IPS-18a (cell line): ENCODE measurements around the gene USF2.
"Not testable (repeated sequence)": the region's sequence is repeated elsewhere in the genome, so short reads cannot be mapped to it uniquely, and the experiment has no call there.

Experiments used
- H3K27ac ChIP-seq: one replicate; pipeline ENCODE4 v1.5.1; 2013; ENCODE audit warnings: low read length
- H3K27me3 ChIP-seq: one replicate; pipeline ENCODE4 v1.6.1; 2013; ENCODE audit warnings: mild to moderate bottlenecking, low read length; ENCODE audit not compliant: control insufficient read depth, insufficient read depth
- H3K36me3 ChIP-seq: one replicate; pipeline ENCODE4 v1.6.1; 2013; ENCODE audit warnings: low read depth, low read length; ENCODE audit not compliant: control insufficient read depth
- H3K4me1 ChIP-seq: one replicate; pipeline ENCODE4 v1.6.1; 2013; ENCODE audit warnings: low read depth, low read length; ENCODE audit not compliant: control insufficient read depth
- H3K4me3 ChIP-seq: one replicate; pipeline ENCODE4 v1.5.1; 2013; ENCODE audit warnings: low read length
- H3K9ac ChIP-seq: one replicate; pipeline ENCODE4 v1.6.1; 2013; ENCODE audit warnings: mild to moderate bottlenecking, low read length, moderate library complexity
- H3K9me3 ChIP-seq: one replicate; pipeline ENCODE4 v1.6.1; 2013; ENCODE audit warnings: low read depth, low read length; ENCODE audit not compliant: control insufficient read depth

USF2 gene

DNA sequence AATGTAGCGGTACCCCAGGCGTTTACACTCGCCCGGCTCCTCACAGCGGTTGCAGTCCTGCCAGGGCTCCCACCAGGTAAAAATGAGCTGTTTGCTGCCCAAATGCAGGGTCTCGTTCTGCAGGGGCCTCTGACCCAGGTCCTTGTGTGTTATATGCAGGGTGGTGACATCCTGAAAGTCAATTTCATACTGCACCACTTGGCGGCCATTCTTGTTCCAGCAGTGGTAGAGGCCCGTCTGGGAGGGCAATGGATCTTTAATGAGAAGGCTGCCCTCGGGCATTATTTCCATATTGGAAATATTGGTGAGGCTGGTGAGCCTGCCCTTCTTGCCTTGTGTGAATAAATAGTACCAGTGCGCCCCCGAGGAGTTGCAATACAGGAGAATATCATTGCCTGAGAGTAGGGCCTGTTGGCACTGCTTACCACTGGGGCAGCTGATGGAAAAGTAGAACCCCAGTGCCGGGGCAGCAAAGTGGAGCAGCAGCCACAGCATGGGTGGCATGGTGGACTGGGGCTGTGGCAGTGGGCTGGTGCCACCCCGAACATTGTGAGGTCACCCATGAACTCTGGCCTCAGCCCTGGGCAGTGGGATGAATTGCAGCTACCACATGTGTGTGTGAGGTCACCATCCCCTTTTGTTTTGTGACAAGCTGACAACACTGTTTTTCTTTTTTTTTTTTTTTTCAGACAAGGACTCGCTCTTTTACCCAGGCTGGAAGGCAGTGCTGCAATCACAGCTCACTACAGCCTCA, 40.4 kb upstream of the USF2 start, which contains the start of gene FAM187B:
TSS of gene FAM187B (minus strand) at position 563 of the 754 bp plus-strand sequence. CDS start at position 504, 59 bp downstream.
- H3K4me3 ChIP-seq, result no peak within 1 kb of the TSS
- H3K27me3 ChIP-seq, result no peaks in the 10 kb centered on the region
- H3K9me3 ChIP-seq, result no peaks in the 10 kb centered on the region
- H3K4me1 ChIP-seq, result peaks cover 6% of the 10 kb centered on the region
- H3K27ac ChIP-seq, result no peak within 1 kb of the TSS
- H3K36me3 ChIP-seq, result no peaks in the 10 kb centered on the region
- no peak within 1 kb of the TSS for H3K9ac ChIP-seq

- no peaks in the 10 kb centered on the region for H3K9me3 ChIP-seq
- no peaks in the 10 kb centered on the region for H3K27me3 ChIP-seq
- no peak overlapping the region for H3K27ac ChIP-seq
- no peak overlapping the region for H3K9ac ChIP-seq
- peaks cover 6% of the 10 kb centered on the region for H3K4me1 ChIP-seq
- H3K36me3 ChIP-seq, result no peaks in the 10 kb centered on the region
- no peak overlapping the region for H3K4me3 ChIP-seq
Observed at GRCh38 chr19:35229601-35230000, 39.2 kb upstream of the USF2 start.

DNA sequence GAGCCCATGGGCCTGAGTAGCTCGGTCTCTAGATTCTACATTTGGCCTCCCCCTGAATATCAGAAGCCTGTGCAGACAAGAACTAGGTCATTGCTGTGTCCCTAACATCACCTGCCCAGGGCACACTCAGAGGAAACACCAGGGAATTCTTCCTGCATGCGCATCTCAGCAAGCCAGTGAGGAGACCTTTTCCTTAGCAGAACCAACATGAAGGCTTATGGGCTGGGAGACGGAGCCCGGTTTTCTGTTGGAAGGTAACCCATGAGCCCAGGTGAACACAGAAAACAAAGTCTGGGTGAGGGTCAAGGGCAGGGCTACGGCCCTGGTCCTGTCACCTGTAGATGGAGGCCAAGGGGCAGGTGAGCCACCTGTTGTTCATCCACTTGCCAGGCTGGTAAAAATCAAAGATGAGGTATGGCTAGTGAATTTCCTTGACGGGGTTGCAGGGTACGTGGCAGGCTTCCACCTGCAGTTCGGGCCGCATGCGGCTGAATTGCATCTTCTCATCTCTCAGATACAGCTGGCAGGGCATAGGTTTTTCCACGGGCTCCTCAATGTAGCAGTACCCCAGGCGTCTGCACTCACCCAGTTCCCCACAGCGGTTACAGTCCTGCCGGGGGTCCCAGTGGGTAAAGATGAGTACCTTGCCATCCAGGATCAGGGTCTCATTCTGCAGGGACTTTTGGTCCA, 36.7 kb upstream of the USF2 start:
- Histone ChIP-seq H3K27me3 (no peaks in the 10 kb centered on the region), H3K9ac (no peak overlapping the region), H3K27ac (no peak overlapping the region), H3K4me1 (no peaks in the 10 kb centered on the region), H3K9me3 (no peaks in the 10 kb centered on the region), H3K36me3 (no peaks in the 10 kb centered on the region), H3K4me3 (no peak overlapping the region)

GRCh38 chr19:35232912-35233311, 35.9 kb upstream of the USF2 start:
- Histone ChIP-seq H3K27ac (no peak overlapping the region), H3K4me3 (no peak overlapping the region), H3K27me3 (no peaks in the 10 kb centered on the region), H3K9ac (no peak overlapping the region), H3K4me1 (no peaks in the 10 kb centered on the region), H3K36me3 (no peaks in the 10 kb centered on the region), H3K9me3 (no peaks in the 10 kb centered on the region)

GRCh38 chr19:35236638-35237400, 31.9 kb upstream of the USF2 start:
- no peaks in the 10 kb centered on the region for H3K27me3 ChIP-seq
- H3K4me1 ChIP-seq, result no peaks in the 10 kb centered on the region
- no peaks in the 10 kb centered on the region for H3K36me3 ChIP-seq
- no peak overlapping the region for H3K27ac ChIP-seq
- no peaks in the 10 kb centered on the region for H3K9me3 ChIP-seq
- no peak overlapping the region for H3K4me3 ChIP-seq
- no peak overlapping the region for H3K9ac ChIP-seq

- not testable (repeated sequence) for H3K27ac ChIP-seq, H3K36me3 ChIP-seq, H3K4me1 ChIP-seq, H3K9ac ChIP-seq, H3K4me3 ChIP-seq, H3K27me3 ChIP-seq, H3K9me3 ChIP-seq
Observed at GRCh38 chr19:35239597-35239996, 29.2 kb upstream of the USF2 start.

- H3K4me1 ChIP-seq, result no peaks in the 10 kb centered on the region
- no peak overlapping the region for H3K27ac ChIP-seq
- H3K36me3 ChIP-seq, result no peaks in the 10 kb centered on the region
- no peak overlapping the region for H3K9ac ChIP-seq
- H3K27me3 ChIP-seq, result no peaks in the 10 kb centered on the region
- H3K4me3 ChIP-seq, result no peak overlapping the region
- H3K9me3 ChIP-seq, result no peaks in the 10 kb centered on the region
Observed at GRCh38 chr19:35240327-35240726, 28.4 kb upstream of the USF2 start.

DNA sequence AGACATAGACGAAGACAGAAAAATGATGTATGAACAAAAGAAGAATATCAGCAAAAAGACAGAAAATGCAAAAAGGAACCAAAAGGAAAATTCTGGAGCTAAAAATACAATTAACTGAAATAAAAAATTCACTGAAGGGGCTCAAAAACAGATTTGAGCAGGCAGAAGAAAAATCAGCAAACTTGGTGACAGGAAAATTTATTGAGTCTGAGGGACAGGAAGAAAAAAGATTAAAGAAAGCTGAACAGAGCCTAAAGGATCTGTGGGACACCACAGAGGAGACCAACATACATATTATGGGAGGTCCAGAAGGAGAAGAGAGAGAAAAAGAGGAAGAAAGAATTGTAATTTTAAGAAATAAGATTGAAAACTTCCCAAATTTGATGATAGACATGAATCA, 27.3 kb upstream of the USF2 start:
- H3K9ac ChIP-seq, result no peak overlapping the region
- no peaks in the 10 kb centered on the region for H3K27me3 ChIP-seq
- no peaks in the 10 kb centered on the region for H3K9me3 ChIP-seq
- H3K36me3 ChIP-seq, result no peaks in the 10 kb centered on the region
- H3K4me3 ChIP-seq, result no peak overlapping the region
- no peak overlapping the region for H3K27ac ChIP-seq
- H3K4me1 ChIP-seq, result no peaks in the 10 kb centered on the region

- Histone ChIP-seq H3K4me1 (peaks cover 10% of the 10 kb centered on the region), H3K36me3 (peaks cover 12% of the 10 kb centered on the region), H3K9me3 (no peaks in the 10 kb centered on the region), H3K27me3 (no peaks in the 10 kb centered on the region), H3K9ac (peak overlapping the region; percentile 91), H3K4me3 (peak overlapping the region; percentile 93), H3K27ac (no peak overlapping the region)
Observed at GRCh38 chr19:35246466-35247092, 22.2 kb upstream of the USF2 start.

DNA sequence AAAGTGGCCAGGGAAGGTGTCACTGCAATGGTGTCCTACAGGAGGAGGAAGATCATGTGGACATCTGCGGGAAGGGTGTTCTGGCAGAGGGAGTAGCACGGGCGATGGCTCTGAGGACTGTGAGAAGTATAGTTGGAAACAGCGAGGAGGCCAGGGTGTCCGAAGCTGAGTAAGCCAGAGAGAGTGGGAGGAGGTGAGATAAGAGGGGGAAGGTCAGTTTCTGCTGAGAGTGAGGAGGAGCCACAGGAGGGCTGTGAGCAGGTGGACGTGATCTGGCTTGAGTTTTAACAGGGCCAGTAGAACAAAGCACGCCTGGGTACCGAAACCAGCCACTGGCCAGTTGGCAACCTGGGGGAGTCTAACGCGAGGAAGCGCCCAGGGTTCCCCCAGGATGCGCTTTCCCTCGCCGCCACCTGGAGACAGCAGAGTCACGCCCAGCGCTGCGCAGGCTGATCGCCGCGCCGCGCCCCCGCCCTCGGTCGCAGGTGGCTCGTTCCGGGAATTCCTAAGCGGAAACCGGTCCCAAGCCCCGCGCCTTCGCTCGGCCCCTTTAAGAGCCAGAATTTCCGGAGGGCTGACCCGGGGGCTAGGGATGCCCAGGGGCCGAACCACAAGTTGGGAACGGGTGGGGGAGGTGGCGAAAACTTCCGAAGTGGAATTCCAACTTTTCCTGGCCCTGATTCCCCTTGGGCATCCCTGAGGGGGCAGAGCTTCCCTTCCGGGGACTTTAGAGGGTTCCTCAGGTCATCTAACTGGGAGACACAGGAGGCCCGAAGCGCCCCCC, 21.0 kb upstream of the USF2 start:
- Histone ChIP-seq H3K9me3 (no peaks in the 10 kb centered on the region), H3K4me3 (peak overlapping the region; percentile 93), H3K4me1 (peaks cover 10% of the 10 kb centered on the region), H3K27me3 (no peaks in the 10 kb centered on the region), H3K27ac (peak overlapping the region; percentile 99), H3K9ac (peak overlapping the region; percentile 91), H3K36me3 (peaks cover 13% of the 10 kb centered on the region)
